GM12878 (cell line): ENCODE data around the gene PUDP. TPM values are rescaled to one million over a fixed set of nuclear protein-coding genes. Genes with fewer than 3 reads are reported as not detected.

Experiments
- BMI1 ChIP-seq: fragments of 450-650 bp; IDR thresholded peaks from 2 replicates; pipeline ENCODE4 v1.6.1; 2016; ENCODE audit warnings: mild to moderate bottlenecking, moderate library complexity, borderline replicate concordance
- ETV6 ChIP-seq, 2 experiments: fragments of 450-650 bp in 1 of 2; IDR thresholded peaks in 1 of 2; conservative IDR thresholded peaks in 1 of 2; 2 replicates each; pipeline ENCODE4 v1.6.1; 2014; ENCODE audit warnings: antibody characterized with exemption in 1 of 2, borderline replicate concordance in 1 of 2, low read depth in 1 of 2, mild to moderate bottlenecking in 1 of 2, moderate library complexity in 1 of 2
- GATAD2B ChIP-seq: fragments of 450-650 bp; conservative IDR thresholded peaks from 2 replicates; pipeline ENCODE4 v1.6.1; 2017; ENCODE audit warnings: low read depth, mild to moderate bottlenecking, moderate library complexity
- HDAC2 ChIP-seq: fragments of 200-600 bp; sonication (generic); IDR thresholded peaks from 2 replicates; pipeline ENCODE4 v1.6.1; 2017
- HDGF ChIP-seq: fragments of 450-650 bp; IDR thresholded peaks from 2 replicates; pipeline ENCODE4 v1.6.1; 2016; ENCODE audit warnings: antibody characterized with exemption
- MEF2B ChIP-seq: fragments of 450-650 bp; IDR thresholded peaks from 2 replicates; pipeline ENCODE4 v1.6.1; 2018; ENCODE audit warnings: mild to moderate bottlenecking, moderate library complexity; ENCODE audit not compliant: partially characterized antibody, poor library complexity, severe bottlenecking
- NFXL1 ChIP-seq: fragments of 450-650 bp; IDR thresholded peaks from 2 replicates; pipeline ENCODE4 v1.6.1; 2017; ENCODE audit warnings: antibody characterized with exemption, mild to moderate bottlenecking, borderline replicate concordance
- NR2C1 ChIP-seq: fragments of 450-650 bp; IDR thresholded peaks from 2 replicates; pipeline ENCODE4 v1.6.1; 2017; ENCODE audit warnings: antibody characterized with exemption, mild to moderate bottlenecking, moderate library complexity
- NR2C2 ChIP-seq: IDR thresholded peaks from 2 replicates; pipeline ENCODE4 v1.6.1; 2011; ENCODE audit warnings: borderline replicate concordance, low read depth; ENCODE audit not compliant: control insufficient read depth, insufficient read length
- NR2F1 ChIP-seq: fragments of 450-650 bp; conservative IDR thresholded peaks from 2 replicates; pipeline ENCODE4 v1.6.1; 2017; ENCODE audit warnings: mild to moderate bottlenecking
- SMARCA5 ChIP-seq: fragments of 450-650 bp; IDR thresholded peaks from 2 replicates; pipeline ENCODE4 v1.6.1; 2017; ENCODE audit warnings: mild to moderate bottlenecking
- SRF ChIP-seq, 2 experiments: IDR thresholded peaks; 2 replicates each; pipeline ENCODE4 v1.6.1; 2011; ENCODE audit warnings: low read depth in 2 of 2, low read length in 2 of 2, mild to moderate bottlenecking in 1 of 2, moderate library complexity in 1 of 2
- STAT1 ChIP-seq: fragments of 450-650 bp; conservative IDR thresholded peaks from 2 replicates; pipeline ENCODE4 v1.6.1; 2014; ENCODE audit warnings: antibody characterized with exemption, mild to moderate bottlenecking
- STAT3 ChIP-seq: IDR thresholded peaks from 2 replicates; pipeline ENCODE4 v1.6.1; 2011; ENCODE audit warnings: low read depth, low read length, improper control_type of control experiment
- ZNF207 ChIP-seq: fragments of 450-650 bp; IDR thresholded peaks from 2 replicates; pipeline ENCODE4 v1.6.1; 2014; ENCODE audit warnings: antibody characterized with exemption, mild to moderate bottlenecking, borderline replicate concordance
- ZNF217 ChIP-seq: fragments of 450-650 bp; IDR thresholded peaks from 2 replicates; pipeline ENCODE4 v1.6.1; 2017; ENCODE audit warnings: antibody characterized with exemption, mild to moderate bottlenecking
- ZNF274 ChIP-seq: IDR thresholded peaks from one replicate; pipeline ENCODE4 v1.8.0; 2011; ENCODE audit not compliant: insufficient read length, insufficient read depth
- polyA plus RNA-seq, 11 experiments: library from polyadenylated mRNA; depleted of rRNA in 4 of 11; unstranded in 6 of 11; stranded (reverse) in 5 of 11; fragments of >200 nt; fragmentation: Nextera tagmentation in 4 of 11; fragmentation: Illumina TruSeq in 1 of 11; extraction: Ambion mirVana in 4 of 11; extraction: Trizol in 1 of 11; gene quantifications; 1 replicate in 1 of 11; 2 replicates in 10 of 11; pipeline versions ENCODE4 v1.2.1 to v1.2.3, GENCODE V29; 2011 to 2016; ENCODE audit warnings: inconsistent platforms in 2 of 11, missing spikeins in 2 of 11, low read depth in 1 of 11
- total RNA-seq, 4 experiments: library from RNA; depleted of rRNA in 3 of 4; stranded (reverse); fragments of >200 nt in 3 of 4; fragmentation: Illumina TruSeq in 1 of 4; extraction: Trizol in 1 of 4; gene quantifications; 2 replicates each; pipeline versions ENCODE4 v1.2.1 to v1.2.3, GENCODE V29; 2013 to 2021
- TF ChIP-seq, protein P1 (sequence below): fragments of 450-650 bp; IDR thresholded peaks from 2 replicates; pipeline ENCODE4 v1.6.1; 2016; ENCODE audit warnings: mild to moderate bottlenecking
- TF ChIP-seq, protein P2 (sequence below): IDR thresholded peaks from 2 replicates; pipeline ENCODE4 v1.6.1; 2012; ENCODE audit warnings: low read length, inconsistent platforms
- TF ChIP-seq, protein P3 (sequence below): fragments of 450-650 bp; IDR thresholded peaks from 2 replicates; pipeline ENCODE4 v1.6.1; 2017; ENCODE audit warnings: antibody characterized with exemption, mild to moderate bottlenecking, moderate library complexity

PUDP gene
- total and polyA plus RNA-seq, 10 of the 15 experiments (the other 5 are each of a cell fraction or from before 2014, with no cell fraction given), result 30.8 to 83.5 (median 61.7) TPM

DNA sequence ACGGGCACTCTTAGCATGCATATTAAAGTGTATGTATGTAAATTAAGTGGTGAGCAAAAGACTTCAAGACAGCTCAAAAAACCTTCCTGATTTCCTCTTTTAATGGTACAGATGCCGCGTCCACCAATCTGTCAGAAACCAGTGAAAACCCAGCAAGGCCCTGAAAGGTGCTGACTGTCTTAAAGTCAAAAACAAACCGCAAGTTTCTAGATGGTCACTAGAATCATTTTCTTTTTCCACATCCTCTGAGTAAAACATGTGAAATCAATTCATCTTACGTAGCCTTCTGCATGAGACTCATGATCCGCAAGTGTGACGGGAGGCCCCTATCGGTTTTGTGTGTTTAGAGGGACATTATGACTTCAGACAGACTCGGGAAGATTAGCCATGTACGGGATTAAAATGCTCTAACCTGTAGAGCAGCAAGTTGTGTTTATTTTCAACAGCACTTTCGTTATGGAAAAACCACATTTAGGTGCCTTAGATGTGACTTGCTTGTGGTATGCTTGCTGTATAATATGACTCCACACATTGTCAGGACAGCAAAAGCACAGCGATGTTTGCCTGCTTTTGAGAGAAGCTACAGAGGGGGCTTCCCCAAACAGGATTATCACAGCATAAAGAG lies 88.6 kb downstream of the PUDP start (continued):
- TF ChIP-seq MEF2B (peak; percentile 56), BMI1 (0 out of 2 replicates have a peak, but pooled peaks have one; percentile 12), HDAC2 (no peak), ZNF217 (no peak; the same call in 1 of the 2 replicates), GATAD2B (no peak), HDGF (peak; percentile 38; the same call in 1 of the 2 replicates), ZNF274 (no peak), STAT3 (peak; percentile 86; the same call in 1 of the 2 replicates), NR2C1 (no peak), NR2F1 (peak; percentile 55), NFXL1 (no peak), ETV6 (conservative IDR thresholded peaks at IDR 0.05 in 1 of 2, IDR thresholded peaks at IDR 0.05 in 1 of 2; ENCODE audit: borderline replicate concordance in 1 of 2, low read depth in 1 of 2) (peak in 1 of 2 experiments; percentile 85; a peak in 2 of 4 replicates), NR2C2 (no peak), SMARCA5 (peak; percentile 27; the same call in 1 of the 2 replicates), SRF (IDR thresholded peaks at IDR 0.05; ENCODE audit: low read depth in 2 of 2, low read length in 2 of 2) (no peak), ZNF207 (no peak), STAT1 (no peak)
- TF ChIP-seq, protein P1, sequence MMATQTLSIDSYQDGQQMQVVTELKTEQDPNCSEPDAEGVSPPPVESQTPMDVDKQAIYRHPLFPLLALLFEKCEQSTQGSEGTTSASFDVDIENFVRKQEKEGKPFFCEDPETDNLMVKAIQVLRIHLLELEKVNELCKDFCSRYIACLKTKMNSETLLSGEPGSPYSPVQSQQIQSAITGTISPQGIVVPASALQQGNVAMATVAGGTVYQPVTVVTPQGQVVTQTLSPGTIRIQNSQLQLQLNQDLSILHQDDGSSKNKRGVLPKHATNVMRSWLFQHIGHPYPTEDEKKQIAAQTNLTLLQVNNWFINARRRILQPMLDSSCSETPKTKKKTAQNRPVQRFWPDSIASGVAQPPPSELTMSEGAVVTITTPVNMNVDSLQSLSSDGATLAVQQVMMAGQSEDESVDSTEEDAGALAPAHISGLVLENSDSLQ, result peak; percentile 72
- TF ChIP-seq, protein P2, sequence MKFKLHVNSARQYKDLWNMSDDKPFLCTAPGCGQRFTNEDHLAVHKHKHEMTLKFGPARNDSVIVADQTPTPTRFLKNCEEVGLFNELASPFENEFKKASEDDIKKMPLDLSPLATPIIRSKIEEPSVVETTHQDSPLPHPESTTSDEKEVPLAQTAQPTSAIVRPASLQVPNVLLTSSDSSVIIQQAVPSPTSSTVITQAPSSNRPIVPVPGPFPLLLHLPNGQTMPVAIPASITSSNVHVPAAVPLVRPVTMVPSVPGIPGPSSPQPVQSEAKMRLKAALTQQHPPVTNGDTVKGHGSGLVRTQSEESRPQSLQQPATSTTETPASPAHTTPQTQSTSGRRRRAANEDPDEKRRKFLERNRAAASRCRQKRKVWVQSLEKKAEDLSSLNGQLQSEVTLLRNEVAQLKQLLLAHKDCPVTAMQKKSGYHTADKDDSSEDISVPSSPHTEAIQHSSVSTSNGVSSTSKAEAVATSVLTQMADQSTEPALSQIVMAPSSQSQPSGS, result peak; percentile 92
- TF ChIP-seq, protein P3, sequence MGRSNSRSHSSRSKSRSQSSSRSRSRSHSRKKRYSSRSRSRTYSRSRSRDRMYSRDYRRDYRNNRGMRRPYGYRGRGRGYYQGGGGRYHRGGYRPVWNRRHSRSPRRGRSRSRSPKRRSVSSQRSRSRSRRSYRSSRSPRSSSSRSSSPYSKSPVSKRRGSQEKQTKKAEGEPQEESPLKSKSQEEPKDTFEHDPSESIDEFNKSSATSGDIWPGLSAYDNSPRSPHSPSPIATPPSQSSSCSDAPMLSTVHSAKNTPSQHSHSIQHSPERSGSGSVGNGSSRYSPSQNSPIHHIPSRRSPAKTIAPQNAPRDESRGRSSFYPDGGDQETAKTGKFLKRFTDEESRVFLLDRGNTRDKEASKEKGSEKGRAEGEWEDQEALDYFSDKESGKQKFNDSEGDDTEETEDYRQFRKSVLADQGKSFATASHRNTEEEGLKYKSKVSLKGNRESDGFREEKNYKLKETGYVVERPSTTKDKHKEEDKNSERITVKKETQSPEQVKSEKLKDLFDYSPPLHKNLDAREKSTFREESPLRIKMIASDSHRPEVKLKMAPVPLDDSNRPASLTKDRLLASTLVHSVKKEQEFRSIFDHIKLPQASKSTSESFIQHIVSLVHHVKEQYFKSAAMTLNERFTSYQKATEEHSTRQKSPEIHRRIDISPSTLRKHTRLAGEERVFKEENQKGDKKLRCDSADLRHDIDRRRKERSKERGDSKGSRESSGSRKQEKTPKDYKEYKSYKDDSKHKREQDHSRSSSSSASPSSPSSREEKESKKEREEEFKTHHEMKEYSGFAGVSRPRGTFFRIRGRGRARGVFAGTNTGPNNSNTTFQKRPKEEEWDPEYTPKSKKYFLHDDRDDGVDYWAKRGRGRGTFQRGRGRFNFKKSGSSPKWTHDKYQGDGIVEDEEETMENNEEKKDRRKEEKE, result no peak
